IPS-18c (cell line): Measurements from ENCODE around the gene CCDC157.

Experiments used
- H3K4me3 ChIP-seq: 2 replicates; pipeline ENCODE4 v1.7.0; 2013; ENCODE audit warnings: low read depth, mild to moderate bottlenecking, low read length, moderate library complexity; ENCODE audit not compliant: insufficient read depth
- H3K9me3 ChIP-seq: one replicate; pipeline ENCODE4 v1.6.1; 2013; ENCODE audit warnings: mild to moderate bottlenecking, low read length, moderate library complexity; ENCODE audit not compliant: control insufficient read depth, insufficient read depth

The CCDC157 gene

GRCh38 chr22:30356449-30357235 lies at the start of gene CCDC157, which contains the start of gene SF3A1:
CCDC157 (plus strand) TSS chr22:30357007; CDS start chr22:30366001, 8,994 bp downstream.
SF3A1 (minus strand) TSS chr22:30356894; CDS start chr22:30356792, 102 bp downstream.
- H3K9me3 ChIP-seq, result no peaks in the 10 kb centered on the region
- H3K4me3 ChIP-seq, result peak within 1 kb of the TSS; percentile 97

GRCh38 chr22:30307041-30307574 lies 49.7 kb upstream of the CCDC157 start:
- Histone ChIP-seq H3K4me3 (no peak overlapping the region), H3K9me3 (peaks cover 2% of the 10 kb centered on the region)

GRCh38 chr22:30308093-30308492 lies 48.7 kb upstream of the CCDC157 start:
- H3K4me3 ChIP-seq, result no peak overlapping the region
- H3K9me3 ChIP-seq, result peaks cover 2% of the 10 kb centered on the region

DNA sequence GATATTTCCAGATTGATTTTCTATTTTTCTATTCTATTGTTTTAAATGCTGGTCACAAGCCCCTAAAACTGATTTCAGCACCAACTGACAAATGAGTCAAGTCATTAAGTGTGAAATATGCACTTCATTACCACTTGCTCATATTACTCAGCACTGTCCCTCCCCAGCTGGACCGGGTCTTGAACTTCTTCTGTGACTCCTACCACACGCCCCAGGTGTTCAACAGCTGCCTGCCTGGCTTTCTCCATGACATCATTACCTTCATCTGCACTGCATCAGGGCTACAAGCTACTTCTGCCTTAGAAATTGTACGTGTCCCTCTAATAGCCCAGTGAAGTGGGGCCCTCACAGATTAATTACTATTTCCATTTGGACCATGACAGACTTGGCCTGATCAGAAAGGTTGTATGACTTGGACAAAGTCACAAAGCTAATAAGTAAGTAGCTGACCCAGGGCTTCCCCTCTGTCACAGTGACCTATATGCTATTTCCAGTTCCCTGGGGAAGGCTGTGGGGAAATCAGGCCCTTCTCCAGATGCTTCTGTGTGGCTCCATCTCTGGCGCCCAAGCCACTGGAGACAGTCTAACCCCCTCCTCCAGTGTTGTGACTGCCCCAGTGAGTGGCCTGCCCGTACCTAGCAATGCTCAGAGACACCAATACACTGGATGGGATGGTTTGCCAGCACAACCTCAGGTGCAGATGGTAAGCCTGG lies 48.1 kb upstream of the CCDC157 start:
- Histone ChIP-seq H3K9me3 (peaks cover 2% of the 10 kb centered on the region), H3K4me3 (no peak overlapping the region)

DNA sequence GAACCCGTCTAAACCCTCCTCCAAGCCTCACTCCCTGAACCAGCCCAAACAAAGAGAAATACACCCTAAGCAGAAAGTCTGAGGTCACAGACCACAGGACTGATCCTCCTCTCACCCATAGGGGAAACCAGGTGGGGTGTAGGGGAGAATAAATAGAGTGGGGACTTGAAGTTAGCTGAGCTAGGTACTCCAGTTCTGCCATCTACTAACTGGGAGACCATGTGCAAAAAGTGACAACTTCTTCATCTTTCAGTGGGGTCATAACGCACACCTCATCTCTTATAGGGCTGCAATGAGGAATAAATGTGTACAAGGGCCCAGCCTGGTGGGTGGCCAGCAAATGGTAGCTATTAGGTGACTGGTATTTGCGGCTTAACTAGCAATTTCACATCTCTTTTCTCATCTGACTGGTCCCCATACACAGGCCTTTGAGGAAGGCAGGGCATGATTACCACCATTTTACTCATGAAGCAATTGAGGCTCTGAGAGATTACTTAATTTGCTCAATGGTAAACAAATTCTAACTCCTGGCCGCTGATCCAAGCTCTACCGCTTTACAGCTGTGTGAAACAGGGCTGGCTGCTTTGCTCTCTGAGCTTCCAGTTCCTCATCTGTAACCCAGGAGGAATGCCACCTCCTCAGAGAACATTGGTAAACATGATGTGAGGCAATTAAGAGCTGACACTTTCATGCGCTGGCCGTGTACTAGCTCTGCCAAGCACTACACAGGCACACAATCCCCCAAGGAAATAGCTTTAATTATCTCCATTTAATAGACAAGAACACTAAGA lies 46.7 kb upstream of the CCDC157 start:
- Histone ChIP-seq H3K9me3 (peaks cover 2% of the 10 kb centered on the region), H3K4me3 (no peak overlapping the region)

- Histone ChIP-seq H3K9me3 (peaks cover 2% of the 10 kb centered on the region), H3K4me3 (no peak overlapping the region)
Measured at GRCh38 chr22:30310881-30311771, 45.7 kb upstream of the CCDC157 start.

DNA sequence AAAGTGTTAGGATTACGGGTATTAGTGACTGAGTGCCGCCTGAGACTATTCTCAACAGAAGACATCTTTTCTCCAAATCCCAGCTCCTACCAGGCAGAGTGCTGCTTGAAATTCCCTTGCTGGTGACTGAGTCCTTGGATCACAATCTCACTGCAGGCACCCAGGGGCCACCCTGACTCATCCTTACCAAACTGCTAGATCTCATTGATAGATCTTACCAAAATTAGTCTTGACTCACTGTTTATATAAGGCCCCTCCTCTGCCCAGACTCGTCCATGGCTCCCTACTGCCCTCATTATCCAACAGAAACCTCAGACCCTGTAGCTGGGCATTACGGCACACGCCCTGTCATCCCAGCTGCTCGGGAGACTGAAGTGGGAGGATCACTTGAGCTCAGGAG lies 44.8 kb upstream of the CCDC157 start:
- Histone ChIP-seq H3K4me3 (no peak overlapping the region), H3K9me3 (peaks cover 2% of the 10 kb centered on the region)

GRCh38 chr22:30313527-30314363 lies 43.1 kb upstream of the CCDC157 start:
- Histone ChIP-seq H3K4me3 (no peak overlapping the region), H3K9me3 (no peaks in the 10 kb centered on the region)

DNA sequence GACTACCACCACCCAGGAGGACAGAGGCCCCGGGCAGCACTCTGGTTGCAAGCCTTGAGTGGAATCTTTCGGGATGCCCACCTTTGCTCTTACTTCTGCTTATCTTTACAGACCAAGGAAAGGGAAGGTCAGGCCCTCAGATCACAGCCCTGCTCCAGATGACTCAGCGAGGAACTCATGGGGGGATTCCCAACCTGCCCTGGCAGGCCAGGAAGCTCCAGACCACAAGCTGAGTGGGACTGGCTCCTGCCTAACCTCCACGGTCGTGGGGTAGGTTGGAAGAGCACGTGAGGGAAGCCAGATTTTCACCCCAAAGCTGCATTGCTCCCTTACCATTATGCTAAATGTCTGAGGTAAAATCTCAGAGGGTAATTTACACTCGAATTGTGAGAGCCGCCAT lies 41.9 kb upstream of the CCDC157 start:
- Histone ChIP-seq H3K9me3 (no peaks in the 10 kb centered on the region), H3K4me3 (no peak overlapping the region)

DNA sequence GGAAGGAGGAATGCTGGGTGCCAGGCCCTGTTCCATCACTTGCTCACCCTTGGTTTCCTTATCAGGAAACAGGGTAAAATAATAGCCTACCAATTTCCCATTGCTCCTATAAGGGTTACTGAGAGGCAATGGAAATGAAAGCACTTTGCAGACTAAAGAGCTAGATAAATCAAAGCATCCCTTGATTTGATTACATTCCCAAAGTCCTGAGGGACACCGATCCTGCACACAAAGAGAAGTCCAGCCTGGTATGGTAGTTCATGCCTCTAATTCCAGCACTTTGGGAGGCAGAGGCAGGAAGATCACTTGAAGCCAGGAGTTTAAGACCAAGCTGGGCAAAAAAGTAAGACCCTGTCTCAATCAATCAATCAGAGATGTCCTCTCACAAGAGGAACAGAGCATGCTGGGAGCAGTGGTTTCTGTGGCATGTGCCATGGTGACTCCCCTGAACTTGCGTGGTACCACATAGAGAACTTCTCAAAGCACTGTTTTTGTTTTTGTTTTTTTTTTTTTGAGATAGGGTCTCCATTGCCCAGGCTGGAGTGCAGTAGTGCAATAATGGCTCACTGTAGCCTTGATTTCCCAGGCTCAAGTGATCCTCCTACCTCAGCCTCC lies 40.7 kb upstream of the CCDC157 start:
- Histone ChIP-seq H3K9me3 (no peaks in the 10 kb centered on the region), H3K4me3 (no peak overlapping the region)

- H3K4me3 ChIP-seq, result no peak overlapping the region
- H3K9me3 ChIP-seq, result no peaks in the 10 kb centered on the region
Measured at GRCh38 chr22:30317778-30318177, 39.0 kb upstream of the CCDC157 start.

DNA sequence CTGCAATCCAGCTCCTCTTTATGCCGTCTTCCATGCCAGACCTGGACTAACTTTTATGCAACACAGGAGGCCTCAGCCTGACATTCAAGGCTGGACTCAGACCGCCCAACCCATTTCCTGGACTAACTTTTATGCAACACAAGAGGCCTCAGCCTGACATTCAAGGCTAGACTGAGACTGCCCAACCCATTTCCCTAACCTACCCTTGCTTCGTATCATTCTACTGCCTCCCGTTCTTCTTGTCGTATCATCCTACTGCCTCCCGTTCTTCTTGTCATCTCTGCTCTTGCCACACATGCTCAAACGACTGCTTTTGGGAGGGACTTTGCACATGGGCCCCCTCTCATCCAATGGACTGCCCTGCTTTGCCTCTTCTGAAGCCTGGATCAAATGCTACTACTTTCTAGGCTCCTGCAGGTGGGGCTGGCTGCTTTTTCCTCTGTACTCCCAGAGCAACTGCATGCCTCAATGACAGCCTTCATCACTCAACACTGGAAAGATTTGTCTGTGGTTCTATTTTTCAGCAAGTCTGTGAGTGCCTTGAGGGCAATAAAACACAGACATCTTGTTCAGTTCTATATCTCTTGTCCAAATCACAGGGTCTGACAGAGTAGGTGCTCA lies 37.9 kb upstream of the CCDC157 start:
- no peak overlapping the region for H3K4me3 ChIP-seq

DNA sequence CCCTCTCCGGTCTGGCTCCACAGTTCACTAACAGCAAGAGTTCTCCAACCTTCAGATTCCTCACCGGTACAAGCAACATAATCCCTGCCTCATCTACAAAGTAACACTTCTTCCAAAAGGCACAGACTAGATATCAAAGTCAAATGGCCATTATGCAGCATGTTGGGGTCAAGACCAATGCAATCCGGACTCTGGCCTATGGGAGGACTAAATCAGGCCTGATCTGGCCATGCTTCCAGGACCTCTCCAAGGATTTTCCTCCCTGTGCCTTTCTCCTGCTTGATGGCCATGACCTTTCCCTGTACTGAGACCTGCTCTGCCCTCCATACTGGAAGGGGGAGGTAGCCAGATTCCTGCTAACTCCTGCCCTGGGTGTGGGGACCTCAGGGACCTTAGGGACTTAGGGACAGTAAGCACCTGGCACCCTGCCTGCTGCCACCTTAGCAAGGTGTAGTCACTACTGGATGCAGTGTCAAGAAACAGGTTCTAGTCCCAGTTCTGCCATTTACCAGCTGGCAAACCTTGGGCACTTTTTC lies 36.7 kb upstream of the CCDC157 start:
- Histone ChIP-seq H3K4me3 (no peak overlapping the region), H3K9me3 (no peaks in the 10 kb centered on the region)

More for the DNA sequence above, 37.9 kb upstream of the CCDC157 start:
- no peaks in the 10 kb centered on the region for H3K9me3 ChIP-seq

- H3K4me3 ChIP-seq, result no peak overlapping the region
- no peaks in the 10 kb centered on the region for H3K9me3 ChIP-seq
Measured at GRCh38 chr22:30321461-30321860, 35.3 kb upstream of the CCDC157 start.

DNA sequence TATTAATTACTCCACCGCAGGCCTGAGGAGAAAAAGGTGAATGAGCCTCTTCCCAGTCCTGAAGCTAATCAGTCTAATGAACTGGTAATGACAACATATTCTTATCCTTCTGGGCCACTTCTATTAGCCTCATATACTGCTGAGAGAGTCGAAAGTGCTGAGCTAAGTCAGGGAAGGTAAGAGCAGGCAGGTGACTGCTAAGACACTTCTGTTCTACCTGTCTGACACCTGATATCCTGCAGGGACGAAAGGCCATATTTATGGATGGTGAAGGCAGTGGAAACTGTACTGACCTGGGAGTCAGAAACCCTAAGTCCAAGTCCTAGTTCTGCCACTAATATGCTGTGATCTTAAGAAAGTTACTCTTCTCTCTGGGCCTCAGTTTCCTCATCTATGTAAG lies 33.6 kb upstream of the CCDC157 start:
- H3K9me3 ChIP-seq, result no peaks in the 10 kb centered on the region
- no peak overlapping the region for H3K4me3 ChIP-seq
